ENCODE results near the gene BANP. TPM values are rescaled to one million over a fixed set of nuclear protein-coding genes. Genes with fewer than 3 reads are reported as not detected.
"Not testable (repeated sequence)": the region's sequence is repeated elsewhere in the genome, so short reads cannot be mapped to it uniquely, and the experiment has no call there.

BANP gene
- total RNA-seq, 4 donors from 2014 or later = 18.9 to 33.6 (median 28.2) TPM

GRCh38 chr16:87911106-87911763 is 40.0 kb upstream of the BANP start:
- 64% methylated on average over 21 of the region's 23 CpGs for WGBS
- Histone ChIP-seq H3K27me3 (peaks cover 0 to 48% (median 0%) of the 10 kb centered on the region in 4 donors), H3K4me1 (peaks cover 4 to 16% (median 14%) of the 10 kb centered on the region in 4 donors), H3K27ac (replicated peaks in 1 of 4) (peak overlapping the region; percentile 34 to 68 (median 64))
- TF ChIP-seq POLR2AphosphoS5 (IDR thresholded peaks at IDR 0.05) = peak in 1 of 2 donors; percentile 48
- H3K4me3 ChIP-seq; H3K36me3 ChIP-seq; H3K9me3 ChIP-seq; intact Hi-C loops (cut with DNase I): not testable (repeated sequence)
- DNase-seq (ENCODE audit: extremely low spot score) = peak; percentile 94

- peaks cover 4 to 16% (median 14%) of the 10 kb centered on the region in 4 donors for H3K4me1 ChIP-seq
- H3K27me3 ChIP-seq = peaks cover 0 to 41% (median 0%) of the 10 kb centered on the region in 4 donors
- H3K27ac ChIP-seq (replicated peaks in 1 of 4); H3K9me3 ChIP-seq; intact Hi-C loops (cut with DNase I); H3K36me3 ChIP-seq; DNase-seq (ENCODE audit: extremely low spot score); H3K4me3 ChIP-seq: not testable (repeated sequence)
- WGBS = 83% methylated on average over 18 of the region's 18 CpGs
These were observed 38.5 kb upstream of the BANP start for GRCh38 chr16:87912691-87913090.

DNA sequence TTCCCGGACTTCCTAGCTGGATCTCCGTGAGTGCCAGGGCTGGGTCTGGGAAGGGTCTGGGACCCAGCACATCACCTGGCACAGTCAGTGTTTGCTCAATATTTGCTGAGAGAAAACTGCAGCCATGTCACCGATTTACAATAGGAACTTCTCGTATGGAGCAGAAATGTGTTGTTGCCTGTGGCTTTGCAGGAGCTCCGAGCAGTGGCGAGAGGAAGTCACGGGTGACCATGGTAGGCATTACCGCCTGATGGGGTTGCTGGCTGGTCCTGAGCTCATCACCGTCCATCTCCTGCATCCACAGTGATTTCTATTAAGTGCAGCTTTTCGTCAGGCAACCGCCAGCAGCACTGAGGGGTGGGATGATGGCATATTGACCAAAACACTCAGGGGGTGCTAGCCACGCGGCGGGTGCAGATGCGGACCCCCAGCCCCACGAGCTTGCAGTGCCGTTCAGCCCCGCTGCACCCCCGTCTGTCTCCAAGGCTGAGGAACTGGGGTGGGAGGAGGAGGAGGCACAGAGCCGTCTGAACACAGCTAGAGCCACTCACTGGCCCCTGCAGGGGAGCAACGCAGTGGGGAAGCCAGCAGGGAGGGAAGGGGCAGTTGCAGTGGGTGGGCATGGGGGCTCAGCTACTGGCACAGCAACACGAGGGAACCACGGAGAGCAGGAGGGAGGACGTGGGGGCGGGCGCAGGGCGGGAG is 37.1 kb upstream of the BANP start:
- intact Hi-C loops (cut with DNase I); DNase-seq (ENCODE audit: extremely low spot score); H3K27ac ChIP-seq (replicated peaks in 1 of 4); H3K4me3 ChIP-seq; H3K36me3 ChIP-seq; H3K9me3 ChIP-seq: not testable (repeated sequence)
- peaks cover 0 to 39% (median 0%) of the 10 kb centered on the region in 4 donors for H3K27me3 ChIP-seq
- peaks cover 4 to 27% (median 19%) of the 10 kb centered on the region in 4 donors for H3K4me1 ChIP-seq
- WGBS = 78% methylated on average over 20 of the region's 27 CpGs

- WGBS = 94% methylated on average over 24 of the region's 25 CpGs
- intact Hi-C loops (cut with DNase I) = no loop called here
- no peak for DNase-seq (ENCODE audit: extremely low spot score)
- TF ChIP-seq POLR2A (IDR thresholded peaks at IDR 0.05; ENCODE audit: low read depth) (no peak), POLR2AphosphoS5 (IDR thresholded peaks at IDR 0.05) (no peak), EP300 (IDR thresholded peaks at IDR 0.05) (no peak)
- TF ChIP-seq, protein P1, sequence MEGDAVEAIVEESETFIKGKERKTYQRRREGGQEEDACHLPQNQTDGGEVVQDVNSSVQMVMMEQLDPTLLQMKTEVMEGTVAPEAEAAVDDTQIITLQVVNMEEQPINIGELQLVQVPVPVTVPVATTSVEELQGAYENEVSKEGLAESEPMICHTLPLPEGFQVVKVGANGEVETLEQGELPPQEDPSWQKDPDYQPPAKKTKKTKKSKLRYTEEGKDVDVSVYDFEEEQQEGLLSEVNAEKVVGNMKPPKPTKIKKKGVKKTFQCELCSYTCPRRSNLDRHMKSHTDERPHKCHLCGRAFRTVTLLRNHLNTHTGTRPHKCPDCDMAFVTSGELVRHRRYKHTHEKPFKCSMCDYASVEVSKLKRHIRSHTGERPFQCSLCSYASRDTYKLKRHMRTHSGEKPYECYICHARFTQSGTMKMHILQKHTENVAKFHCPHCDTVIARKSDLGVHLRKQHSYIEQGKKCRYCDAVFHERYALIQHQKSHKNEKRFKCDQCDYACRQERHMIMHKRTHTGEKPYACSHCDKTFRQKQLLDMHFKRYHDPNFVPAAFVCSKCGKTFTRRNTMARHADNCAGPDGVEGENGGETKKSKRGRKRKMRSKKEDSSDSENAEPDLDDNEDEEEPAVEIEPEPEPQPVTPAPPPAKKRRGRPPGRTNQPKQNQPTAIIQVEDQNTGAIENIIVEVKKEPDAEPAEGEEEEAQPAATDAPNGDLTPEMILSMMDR (IDR thresholded peaks at IDR 0.05) = no peak
- H3K4me3 ChIP-seq = no peak overlapping the region
- peaks cover 4 to 27% (median 14%) of the 10 kb centered on the region in 4 donors for H3K4me1 ChIP-seq
- H3K27me3 ChIP-seq = peaks cover 0 to 42% (median 0%) of the 10 kb centered on the region in 4 donors
- H3K36me3 ChIP-seq = no peaks in the 10 kb centered on the region
- H3K27ac ChIP-seq (replicated peaks in 1 of 4) = no peak overlapping the region
- H3K9me3 ChIP-seq = no peaks in the 10 kb centered on the region
These were observed 36.4 kb upstream of the BANP start for GRCh38 chr16:87914812-87915211.

DNA sequence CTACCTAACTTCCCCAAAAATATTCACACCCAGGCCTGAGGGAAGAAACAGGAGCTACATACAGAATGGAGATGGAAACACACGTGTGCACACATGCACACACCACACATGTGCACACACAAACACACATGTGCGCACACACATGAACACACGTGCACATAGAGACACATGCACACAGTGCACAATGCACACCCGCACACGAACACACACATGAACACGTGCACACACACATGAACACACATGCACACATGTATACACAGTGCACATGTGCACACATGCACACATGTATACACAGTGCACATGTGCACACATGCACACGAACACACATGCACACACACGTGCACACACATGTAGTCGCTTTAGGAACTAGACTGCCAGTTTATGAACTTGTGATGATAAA is 33.7 kb upstream of the BANP start:
- H3K4me3 ChIP-seq = no peak overlapping the region
- TF ChIP-seq POLR2A (IDR thresholded peaks at IDR 0.05; ENCODE audit: low read depth) = no peak
- no peak for TF ChIP-seq EP300 (IDR thresholded peaks at IDR 0.05)
- TF ChIP-seq, protein P1 (IDR thresholded peaks at IDR 0.05) = no peak
- TF ChIP-seq POLR2AphosphoS5 (IDR thresholded peaks at IDR 0.05) = no peak
- DNase-seq (ENCODE audit: extremely low spot score) = no peak
- no peak overlapping the region for H3K27ac ChIP-seq (replicated peaks in 1 of 4)
- WGBS = 85% methylated on average over 9 of the region's 9 CpGs
- no peaks in the 10 kb centered on the region for H3K36me3 ChIP-seq
- no peaks in the 10 kb centered on the region for H3K9me3 ChIP-seq
- peaks cover 0 to 39% (median 0%) of the 10 kb centered on the region in 4 donors for H3K27me3 ChIP-seq
- intact Hi-C loops (cut with DNase I) = no loop called here
- H3K4me1 ChIP-seq = peaks cover 0 to 13% (median 5%) of the 10 kb centered on the region in 4 donors

DNA sequence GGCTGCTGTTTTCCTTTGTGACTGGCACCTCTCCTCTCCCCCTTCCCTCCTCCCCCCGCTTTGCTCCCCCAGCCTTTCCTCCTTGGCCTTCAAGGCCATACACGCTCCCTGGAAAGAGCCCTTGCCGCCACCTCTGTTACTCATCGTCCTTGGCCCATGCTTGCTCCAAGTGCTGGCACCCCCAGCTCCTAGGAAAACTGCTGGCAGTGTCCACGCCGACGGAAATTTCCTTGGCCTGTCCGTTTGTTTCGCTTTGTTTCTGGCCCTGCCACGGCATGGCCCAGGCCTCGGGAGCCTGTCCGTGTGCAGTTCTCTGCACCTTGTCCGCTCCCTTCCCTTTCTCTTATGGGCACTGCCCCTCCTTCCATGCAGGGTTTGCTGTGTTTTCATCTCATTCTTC is 32.9 kb upstream of the BANP start:
- intact Hi-C loops (cut with DNase I) = no loop called here
- TF ChIP-seq EP300 (IDR thresholded peaks at IDR 0.05) (no peak), POLR2AphosphoS5 (IDR thresholded peaks at IDR 0.05) (no peak)
- Histone ChIP-seq H3K4me1 (peaks cover 0 to 13% (median 5%) of the 10 kb centered on the region in 4 donors), H3K27me3 (peaks cover 0 to 33% (median 0%) of the 10 kb centered on the region in 4 donors), H3K9me3 (no peaks in the 10 kb centered on the region), H3K4me3 (no peak overlapping the region), H3K36me3 (no peaks in the 10 kb centered on the region), H3K27ac (replicated peaks in 1 of 4) (peak overlapping the region in 1 of 4 donors; percentile 19)
- no peak for DNase-seq (ENCODE audit: extremely low spot score)
- WGBS = 69% methylated on average over 13 of the region's 13 CpGs

Measured in esophagus muscularis mucosa (tissue), 4 donors.